Adrenal gland (tissue), 5 donors: Measurements from ENCODE around the gene INTS15.

Source experiments
- POLR2A ChIP-seq, 2 donors: fragments of 450-650 bp; IDR thresholded peaks; one replicate each; pipeline ENCODE4 v1.6.1; 2017; ENCODE audit warnings: antibody characterized with exemption in 2 of 2, mild to moderate bottlenecking in 2 of 2, moderate library complexity in 1 of 2
- TF ChIP-seq, protein P1 (sequence below), 6 experiments: fragments of 450-650 bp in 4 of 6; fragments of 200-600 bp in 2 of 6; sonication (generic) in 1 of 6; IDR thresholded peaks; 1 replicate in 5 of 6; 2 replicates in 1 of 6; pipeline versions ENCODE4 v1.5.1 to v1.8.0; 2016 to 2021; ENCODE audit warnings: antibody characterized with exemption in 6 of 6, mild to moderate bottlenecking in 2 of 6, moderate library complexity in 1 of 6
- donor health status: DM: no; HTN: no; CAD: no.

DNA sequence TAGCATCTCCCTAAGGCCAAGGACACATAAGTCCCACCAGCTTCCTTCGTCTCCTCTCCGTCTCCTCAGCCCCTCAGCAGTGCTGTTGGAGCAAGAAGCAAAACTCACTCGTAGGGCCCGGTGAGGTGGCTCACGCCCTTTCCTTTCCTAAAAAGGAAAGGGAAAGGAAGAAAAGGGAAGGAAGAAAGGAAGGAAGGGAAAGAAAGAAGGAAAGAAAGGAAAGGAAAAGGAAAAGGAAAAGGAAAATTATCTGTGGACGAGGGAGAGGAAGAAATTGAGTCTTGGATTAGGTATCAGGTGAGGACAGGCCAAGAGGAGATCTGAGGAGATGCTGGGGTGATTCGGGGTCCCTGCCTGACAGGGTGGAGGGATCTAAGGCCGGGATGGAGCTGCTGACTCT lies 44.2 kb downstream of the INTS15 start:
- TF ChIP-seq, protein P1, sequence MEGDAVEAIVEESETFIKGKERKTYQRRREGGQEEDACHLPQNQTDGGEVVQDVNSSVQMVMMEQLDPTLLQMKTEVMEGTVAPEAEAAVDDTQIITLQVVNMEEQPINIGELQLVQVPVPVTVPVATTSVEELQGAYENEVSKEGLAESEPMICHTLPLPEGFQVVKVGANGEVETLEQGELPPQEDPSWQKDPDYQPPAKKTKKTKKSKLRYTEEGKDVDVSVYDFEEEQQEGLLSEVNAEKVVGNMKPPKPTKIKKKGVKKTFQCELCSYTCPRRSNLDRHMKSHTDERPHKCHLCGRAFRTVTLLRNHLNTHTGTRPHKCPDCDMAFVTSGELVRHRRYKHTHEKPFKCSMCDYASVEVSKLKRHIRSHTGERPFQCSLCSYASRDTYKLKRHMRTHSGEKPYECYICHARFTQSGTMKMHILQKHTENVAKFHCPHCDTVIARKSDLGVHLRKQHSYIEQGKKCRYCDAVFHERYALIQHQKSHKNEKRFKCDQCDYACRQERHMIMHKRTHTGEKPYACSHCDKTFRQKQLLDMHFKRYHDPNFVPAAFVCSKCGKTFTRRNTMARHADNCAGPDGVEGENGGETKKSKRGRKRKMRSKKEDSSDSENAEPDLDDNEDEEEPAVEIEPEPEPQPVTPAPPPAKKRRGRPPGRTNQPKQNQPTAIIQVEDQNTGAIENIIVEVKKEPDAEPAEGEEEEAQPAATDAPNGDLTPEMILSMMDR (IDR thresholded peaks at IDR 0.05) = no peak
- no peak for TF ChIP-seq POLR2A (IDR thresholded peaks at IDR 0.05)
